HG03342 (cell line): Measurements from ENCODE around the gene CTSG.
A peak's percentile ranks its signal among the peaks of the same experiment; 100 is the strongest.
"Not testable (repeated sequence)": the region's sequence is repeated elsewhere in the genome, so short reads cannot be mapped to it uniquely, and the experiment has no call there.

ENCODE experiments used
- ATAC-seq: cut with Tn5 transposase; IDR thresholded peaks from one replicate; pipeline ENCODE4 v1.9.1; 2021; ENCODE audit warnings: mild to moderate bottlenecking, moderate library complexity; ENCODE audit not compliant: unreplicated experiment

Gene CTSG

GRCh38 chr14:24576182-24576581 lies at the start of gene CTSG:
CTSG (minus strand) TSS chr14:24576250; CDS start chr14:24576223, 27 bp downstream.
- no peak for ATAC-seq

GRCh38 chr14:24613747-24614146 lies 37.7 kb upstream of the CTSG start:
- ATAC-seq, result no peak

- ATAC-seq, result no peak
Observed at GRCh38 chr14:24613241-24613640, 37.2 kb upstream of the CTSG start.

GRCh38 chr14:24612196-24612595 lies 36.1 kb upstream of the CTSG start:
- no peak for ATAC-seq

GRCh38 chr14:24609655-24610344 lies 33.8 kb upstream of the CTSG start, which contains the start of gene GZMH:
GZMH (minus strand) TSS chr14:24609685; CDS start chr14:24609613, 72 bp downstream.
- no peak for ATAC-seq

GRCh38 chr14:24607635-24608514 lies 31.8 kb upstream of the CTSG start:
- no peak for ATAC-seq

- ATAC-seq, result no peak
Observed at GRCh38 chr14:24607081-24607480, 31.0 kb upstream of the CTSG start.

- no peak for ATAC-seq
Observed at GRCh38 chr14:24606297-24606696, 30.2 kb upstream of the CTSG start.

- ATAC-seq, result peak; percentile 90
Observed at GRCh38 chr14:24605435-24606190, 29.6 kb upstream of the CTSG start.

GRCh38 chr14:24597403-24597802 lies 21.4 kb upstream of the CTSG start:
- ATAC-seq, result no peak

- no peak for ATAC-seq
Observed at GRCh38 chr14:24595073-24595808, 19.2 kb upstream of the CTSG start.

GRCh38 chr14:24591004-24591403 lies 15.0 kb upstream of the CTSG start:
- not testable (repeated sequence) for ATAC-seq

- not testable (repeated sequence) for ATAC-seq
Observed at GRCh38 chr14:24584402-24584801, 8.4 kb upstream of the CTSG start.

GRCh38 chr14:24578558-24578957 lies 2.5 kb upstream of the CTSG start:
- ATAC-seq, result no peak

- no peak for ATAC-seq
Observed at GRCh38 chr14:24576771-24577170, 721 bp upstream of the CTSG start.

GRCh38 chr14:24574206-24574774 lies 1.8 kb downstream of the CTSG start:
- no peak for ATAC-seq

- ATAC-seq, result no peak
Observed at GRCh38 chr14:24566318-24566717, 9.7 kb downstream of the CTSG start.

- ATAC-seq, result no peak
Observed at GRCh38 chr14:24565766-24566165, 10.3 kb downstream of the CTSG start.

- ATAC-seq, result no peak
Observed at GRCh38 chr14:24563505-24563904, 12.5 kb downstream of the CTSG start.

GRCh38 chr14:24556756-24557155 lies 19.3 kb downstream of the CTSG start:
- ATAC-seq, result no peak
